SK-N-DZ (cell line): ENCODE measurements around the gene KCNQ5.

ENCODE experiments used
- DNase-seq: peaks from one replicate; pipeline ENCODE4 v3.0.0-alpha.2; 2015; ENCODE audit warnings: low spot score

KCNQ5 gene

GRCh38 chr6:73109659-73110058, 487.8 kb downstream of the KCNQ5 start:
- peak; percentile 94 for DNase-seq

DNA sequence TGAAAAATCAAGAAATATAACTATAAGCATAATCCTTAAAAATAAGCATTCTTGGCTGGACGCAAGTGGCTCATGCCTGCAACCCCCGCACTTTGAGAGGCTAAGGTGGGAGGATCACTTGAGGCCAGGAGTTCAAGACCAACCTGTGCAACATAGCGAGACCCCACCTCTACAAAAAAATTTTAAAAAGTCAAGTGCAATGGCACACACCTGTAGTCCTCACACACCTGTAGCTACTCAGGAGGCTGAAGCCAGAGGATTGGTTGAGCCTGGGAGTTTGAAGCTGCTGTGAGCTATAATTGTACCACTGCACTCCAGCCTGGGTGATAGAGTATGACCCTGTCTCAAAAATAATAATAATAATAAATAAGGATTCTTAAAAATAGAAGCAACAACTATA, 494.5 kb downstream of the KCNQ5 start:
- no peak for DNase-seq

DNA sequence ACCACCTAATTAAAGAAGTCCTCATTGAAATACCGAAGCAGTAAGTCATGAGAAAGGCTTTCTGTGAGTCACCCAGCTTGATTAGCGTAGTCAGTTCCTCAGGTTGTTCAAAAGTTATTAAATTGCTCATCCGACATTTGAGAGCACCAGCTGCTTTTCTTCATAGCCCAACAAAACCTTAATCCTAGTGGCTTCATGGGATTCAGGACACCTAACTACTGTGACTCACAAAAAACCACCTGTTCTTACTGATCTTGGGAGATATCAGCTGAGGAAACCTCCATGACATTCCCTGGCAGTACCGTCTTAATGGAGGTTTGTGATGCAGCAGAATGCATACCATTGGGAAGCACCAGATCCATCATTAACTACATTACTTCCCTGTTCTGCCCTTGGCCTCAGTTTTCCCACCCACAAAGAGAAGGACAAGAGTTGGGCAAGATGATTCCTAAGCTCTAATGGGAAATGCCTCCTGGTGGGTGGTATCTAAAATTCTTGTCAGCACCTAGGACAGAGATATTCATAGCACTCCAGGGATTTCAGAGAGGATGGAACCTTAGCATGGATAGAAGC, 499.6 kb downstream of the KCNQ5 start:
- DNase-seq, result no peak

GRCh38 chr6:73123632-73124329, 501.9 kb downstream of the KCNQ5 start:
- no peak for DNase-seq

DNA sequence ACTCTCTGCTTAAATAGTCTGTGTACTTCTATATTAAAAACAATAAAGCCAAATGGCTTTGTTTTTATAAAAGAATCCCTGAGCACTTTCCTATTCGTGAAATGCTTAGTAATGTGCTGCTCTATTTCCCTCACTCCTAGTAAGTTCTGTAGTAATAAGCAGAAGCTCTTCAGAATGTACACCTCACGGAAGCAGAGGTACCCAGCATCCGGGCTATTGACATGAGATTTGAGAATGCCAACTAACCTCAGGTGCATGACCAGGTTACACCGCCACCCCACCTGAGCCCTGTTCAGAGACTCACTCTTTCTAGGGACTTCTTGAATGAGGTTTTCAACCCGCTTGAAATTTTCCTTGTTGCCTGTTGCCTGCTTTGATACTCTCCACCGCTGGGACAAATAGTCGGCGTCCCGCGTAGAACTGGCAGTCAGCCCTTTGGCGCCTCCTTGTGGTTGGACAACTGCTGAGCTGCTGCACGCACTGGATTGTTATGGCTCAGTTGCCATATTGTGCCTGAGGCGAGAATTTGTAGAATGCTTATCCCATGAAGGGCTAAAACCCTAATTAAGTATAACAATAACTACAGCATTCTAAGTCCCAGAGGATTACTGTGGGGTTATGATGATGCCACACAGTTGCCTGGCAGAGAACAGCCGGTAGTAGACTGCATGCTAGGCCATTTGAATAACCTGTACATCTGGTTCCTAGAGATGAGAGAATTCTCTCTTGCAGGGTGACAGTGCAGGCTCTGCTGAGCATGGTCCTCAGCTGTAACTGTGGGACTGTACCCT, 508.0 kb downstream of the KCNQ5 start:
- peak; percentile 51 for DNase-seq

DNA sequence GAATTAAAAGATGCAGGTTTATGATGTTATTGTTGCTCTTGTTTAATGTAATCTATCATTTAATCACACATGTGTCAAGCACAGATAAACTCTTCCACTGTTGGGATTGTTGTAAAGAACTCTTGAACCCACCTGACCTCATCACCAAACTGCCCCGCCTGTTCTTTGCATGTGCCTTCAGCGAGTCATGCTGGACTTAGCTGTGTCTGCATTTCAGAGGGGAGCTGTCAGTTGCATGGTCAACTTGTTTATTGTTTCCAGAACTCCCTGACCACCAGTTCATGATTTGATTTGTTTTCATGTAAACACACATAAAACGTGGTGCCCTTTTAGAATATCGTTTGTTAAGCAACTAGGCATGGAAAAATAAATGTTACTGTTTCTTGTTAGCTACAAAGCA, 509.8 kb downstream of the KCNQ5 start:
- DNase-seq, result no peak

DNA sequence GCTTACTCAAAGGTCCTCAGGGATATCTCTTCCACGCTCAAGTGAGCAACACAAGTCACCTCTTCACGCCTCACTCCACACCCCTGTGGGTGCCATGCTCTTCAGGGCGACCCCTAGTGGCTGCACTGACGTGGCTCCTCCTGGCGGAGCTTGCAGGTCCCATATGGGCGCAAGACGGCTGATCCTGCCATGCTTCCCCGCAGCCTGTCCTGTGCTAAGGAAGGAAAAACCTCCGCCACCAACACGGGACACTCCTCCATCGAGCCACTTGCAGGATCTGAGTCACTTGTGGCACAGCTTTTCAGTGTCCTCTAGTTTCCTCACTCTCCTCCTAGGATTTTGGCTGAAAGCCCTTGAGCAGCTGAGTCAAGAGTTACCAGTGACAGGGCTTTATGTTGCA, 512.7 kb downstream of the KCNQ5 start:
- no peak for DNase-seq

GRCh38 chr6:73139681-73140383, 518.0 kb downstream of the KCNQ5 start:
- no peak for DNase-seq

- DNase-seq, result no peak
Measured at GRCh38 chr6:73143551-73143950, 521.7 kb downstream of the KCNQ5 start.

DNA sequence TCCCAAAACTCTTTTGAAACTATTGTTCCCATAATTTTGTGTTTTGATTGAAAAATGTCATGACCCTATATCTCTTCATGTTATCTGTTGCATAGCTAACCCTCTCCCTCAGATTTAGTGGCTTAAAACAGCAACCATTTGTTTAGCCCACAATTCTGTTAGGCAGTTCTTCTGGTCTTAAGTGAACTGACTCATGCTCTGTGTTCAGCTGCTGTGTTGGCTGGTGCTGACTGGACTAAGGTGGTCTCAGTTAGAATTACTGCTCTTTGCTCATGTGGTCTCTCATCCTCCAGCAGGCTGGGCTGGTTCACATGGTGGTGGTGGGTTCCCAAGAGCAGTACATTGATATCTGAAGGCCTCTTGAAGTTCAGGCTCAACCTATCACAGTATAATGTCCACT, 522.7 kb downstream of the KCNQ5 start:
- DNase-seq, result no peak

DNA sequence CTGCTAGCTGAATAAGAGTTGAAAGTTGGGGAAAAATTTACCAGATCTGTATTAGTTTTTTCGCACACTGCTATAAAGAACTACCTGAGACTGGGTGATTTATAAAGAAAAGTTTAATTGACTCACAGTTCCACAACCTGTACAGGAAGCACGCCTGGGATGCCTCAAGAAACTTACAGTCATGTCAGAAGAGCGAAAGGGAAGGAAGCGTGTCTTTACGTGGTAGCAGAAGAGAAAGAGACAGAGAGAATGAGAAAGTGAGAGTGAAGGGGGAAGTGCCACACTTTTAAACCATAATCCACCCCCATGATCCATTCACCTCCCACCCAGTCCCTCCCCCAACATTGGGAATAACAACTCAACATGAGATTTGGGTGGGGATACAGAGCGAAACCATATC, 523.8 kb downstream of the KCNQ5 start:
- DNase-seq, result no peak

DNA sequence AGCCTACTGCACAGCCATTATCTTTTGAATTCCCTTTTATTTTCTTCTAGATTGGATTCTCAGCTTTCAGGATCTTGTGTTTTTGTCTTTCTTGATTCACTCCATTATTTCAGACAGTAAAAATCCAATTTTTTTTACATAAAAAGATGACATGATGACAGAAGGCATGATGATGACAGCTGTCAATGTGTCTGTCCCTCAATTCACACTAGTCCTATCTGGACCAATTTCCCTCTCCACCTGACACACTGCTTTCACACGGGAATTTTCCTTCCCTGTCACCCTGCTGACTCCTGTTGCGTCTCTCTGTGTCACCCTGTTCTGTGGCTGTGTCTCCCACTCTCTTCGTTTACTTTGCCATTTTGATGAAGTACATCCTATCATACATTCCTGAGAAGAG, 529.9 kb downstream of the KCNQ5 start:
- no peak for DNase-seq

GRCh38 chr6:73152556-73152955, 530.7 kb downstream of the KCNQ5 start:
- no peak for DNase-seq

DNA sequence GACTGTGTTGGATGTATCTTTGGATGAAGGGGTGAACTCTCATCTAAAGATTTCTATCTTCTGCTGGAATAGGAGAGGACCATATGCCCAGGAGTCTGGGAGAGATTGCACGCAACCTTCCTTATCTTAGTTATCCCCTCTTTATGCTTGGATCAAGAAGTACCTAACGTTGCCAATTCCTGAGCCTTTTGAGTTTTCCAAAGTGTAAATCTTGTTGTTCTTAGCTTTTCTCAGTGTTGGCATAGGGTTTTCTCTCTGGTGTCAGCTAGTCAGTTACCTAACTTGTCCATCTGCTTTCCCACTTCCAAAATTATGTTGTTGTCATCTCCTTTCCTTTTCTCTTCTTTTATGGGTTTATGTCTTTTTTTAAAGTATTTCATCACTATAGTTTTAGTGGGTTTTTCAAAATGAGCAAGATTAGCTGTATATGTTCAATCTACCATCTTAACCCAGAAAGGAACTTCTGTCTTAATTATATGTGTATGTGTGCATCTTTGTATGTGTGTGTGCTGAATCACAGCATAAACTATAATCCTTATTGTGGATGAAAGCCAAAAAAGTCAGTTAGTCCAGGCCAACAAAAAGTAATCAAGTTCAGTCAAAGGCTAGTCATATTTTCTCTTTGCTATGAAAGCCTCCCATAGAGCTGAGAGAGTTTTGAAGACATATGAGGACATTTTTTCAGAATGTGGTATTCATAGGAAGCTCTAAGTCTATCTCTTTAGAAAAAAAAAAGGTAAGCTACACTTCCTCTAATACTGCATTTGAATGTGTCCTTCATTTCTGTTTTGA, 531.3 kb downstream of the KCNQ5 start:
- no peak for DNase-seq

GRCh38 chr6:73156793-73157767, 535.2 kb downstream of the KCNQ5 start:
- no peak for DNase-seq

DNA sequence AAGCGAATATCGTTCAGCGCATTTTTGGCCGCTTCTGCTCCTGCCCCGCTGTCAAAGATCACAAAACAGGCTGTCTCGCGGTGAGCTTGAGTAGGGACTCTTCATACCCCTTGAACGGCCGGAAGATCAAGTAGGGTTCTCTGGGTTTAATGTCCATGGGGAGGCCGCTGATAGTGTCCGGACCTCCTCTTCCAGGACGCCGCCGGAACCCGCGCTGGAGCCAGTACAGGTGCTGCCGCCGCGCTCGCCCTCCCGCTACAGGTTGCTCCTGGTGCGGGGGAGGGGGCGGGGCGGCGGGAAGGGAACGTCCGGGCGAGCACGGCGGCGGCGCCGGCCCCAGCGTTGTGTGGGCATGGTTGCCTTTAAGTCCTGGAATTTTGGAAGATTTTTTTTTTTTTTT, 536.0 kb downstream of the KCNQ5 start:
- DNase-seq, result no peak

DNA sequence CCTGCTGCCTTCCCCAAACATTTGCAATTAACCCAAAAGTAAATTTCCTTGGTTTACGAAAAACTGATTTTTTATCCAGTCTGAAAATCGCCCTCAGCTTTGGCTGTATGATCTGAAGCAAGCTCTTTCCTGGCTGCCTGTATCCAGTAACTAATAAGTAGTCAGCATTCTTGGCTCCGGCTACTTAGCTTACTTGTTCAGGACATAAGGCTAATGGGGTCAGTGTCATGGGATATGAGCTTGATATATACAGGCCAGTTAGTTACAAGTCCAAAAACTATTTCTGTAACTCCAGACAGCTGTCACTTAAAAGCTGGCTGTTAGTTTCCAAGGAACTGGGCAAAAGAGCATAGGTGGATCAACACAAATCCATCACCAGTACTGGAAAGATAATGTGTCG, 547.2 kb downstream of the KCNQ5 start:
- DNase-seq, result no peak

DNA sequence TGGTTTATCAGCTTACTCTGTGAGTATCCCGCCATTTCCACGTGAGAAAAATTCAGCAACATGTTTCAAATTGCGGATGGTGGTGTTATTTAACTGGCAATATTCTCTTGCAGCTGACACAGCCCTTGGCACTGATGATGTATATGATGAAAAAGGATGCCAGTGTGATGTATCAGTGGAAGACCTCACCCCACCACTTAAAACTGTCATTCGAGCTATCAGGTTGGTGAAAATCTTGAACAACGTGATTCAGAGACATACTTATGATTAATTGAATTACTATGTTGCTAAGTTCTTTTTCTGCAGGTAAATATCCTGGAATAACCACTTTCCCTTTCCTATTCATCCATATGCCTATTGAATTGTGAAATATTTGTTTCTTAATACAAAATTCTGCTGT, 547.8 kb downstream of the KCNQ5 start:
- DNase-seq, result no peak

GRCh38 chr6:73174646-73175045, 552.8 kb downstream of the KCNQ5 start:
- DNase-seq, result no peak

DNA sequence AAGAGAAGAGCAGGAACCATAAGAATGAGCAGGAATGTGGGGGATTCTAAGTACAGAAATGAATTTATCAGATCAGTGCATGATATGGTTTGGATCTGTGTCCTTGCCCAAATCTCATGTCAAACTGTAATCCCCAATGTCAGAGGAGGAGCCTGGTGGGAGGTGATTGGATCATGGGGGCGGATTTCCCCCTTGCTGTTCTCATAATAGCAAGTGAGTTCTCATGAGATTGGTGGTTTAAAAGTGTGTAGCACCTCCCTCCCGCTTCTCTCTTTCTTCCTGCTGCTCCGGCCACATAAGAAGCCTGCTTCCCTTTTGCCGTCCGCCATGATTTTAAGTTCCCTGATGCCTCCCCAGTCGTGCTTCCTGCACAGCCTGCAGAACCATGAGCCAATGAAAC, 554.2 kb downstream of the KCNQ5 start:
- DNase-seq, result no peak
